C4-2B (cell line): ENCODE results near the gene PEBP1.

Experiments
- CTCF ChIP-seq: fragments of 450-650 bp; conservative IDR thresholded peaks from 2 replicates; pipeline ENCODE4 v1.5.1; 2017; ENCODE audit warnings: mild to moderate bottlenecking
- ZFX ChIP-seq: fragments of 450-650 bp; IDR thresholded peaks from 2 replicates; pipeline ENCODE4 v1.6.1; 2017

DNA sequence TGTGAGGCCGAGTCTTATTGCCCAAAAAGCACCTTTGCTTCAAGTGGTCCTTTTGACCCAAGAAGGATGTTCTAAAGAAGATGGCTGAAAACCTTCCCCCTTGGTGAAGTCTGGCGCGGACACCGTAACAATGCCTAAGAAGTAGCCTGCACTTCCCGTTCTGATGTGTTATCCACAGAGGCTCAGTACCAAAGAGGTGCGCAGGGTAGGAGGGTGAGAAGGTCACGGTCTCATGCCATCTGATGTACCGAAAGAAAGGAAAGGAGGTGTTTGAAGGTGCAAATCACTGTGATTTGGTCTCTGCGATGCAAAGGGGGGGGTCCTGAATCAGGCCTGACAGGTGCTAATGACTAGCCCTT is 9.9 kb downstream of the PEBP1 start:
- no peak for TF ChIP-seq CTCF
- TF ChIP-seq ZFX = no peak
